Fibroblast of lung (primary cell): ENCODE results near the gene AKIRIN2.

Experiments
- EZH2 ChIP-seq: IDR thresholded peaks from 2 replicates; pipeline ENCODE4 v1.5.1; 2012; ENCODE audit warnings: low read length, control low read depth, mild to moderate bottlenecking; ENCODE audit errors: missing control alignments
- TF ChIP-seq, protein P1 (sequence below), 2 donors: IDR thresholded peaks in 1 of 2; conservative IDR thresholded peaks in 1 of 2; 1 replicate in 1 of 2; 2 replicates in 1 of 2; pipeline ENCODE4 v1.5.1; 2011 to 2012; ENCODE audit warnings: low read length in 2 of 2, control low read depth in 1 of 2, inconsistent platforms in 1 of 2, low read depth in 1 of 2, mild to moderate bottlenecking in 1 of 2

DNA sequence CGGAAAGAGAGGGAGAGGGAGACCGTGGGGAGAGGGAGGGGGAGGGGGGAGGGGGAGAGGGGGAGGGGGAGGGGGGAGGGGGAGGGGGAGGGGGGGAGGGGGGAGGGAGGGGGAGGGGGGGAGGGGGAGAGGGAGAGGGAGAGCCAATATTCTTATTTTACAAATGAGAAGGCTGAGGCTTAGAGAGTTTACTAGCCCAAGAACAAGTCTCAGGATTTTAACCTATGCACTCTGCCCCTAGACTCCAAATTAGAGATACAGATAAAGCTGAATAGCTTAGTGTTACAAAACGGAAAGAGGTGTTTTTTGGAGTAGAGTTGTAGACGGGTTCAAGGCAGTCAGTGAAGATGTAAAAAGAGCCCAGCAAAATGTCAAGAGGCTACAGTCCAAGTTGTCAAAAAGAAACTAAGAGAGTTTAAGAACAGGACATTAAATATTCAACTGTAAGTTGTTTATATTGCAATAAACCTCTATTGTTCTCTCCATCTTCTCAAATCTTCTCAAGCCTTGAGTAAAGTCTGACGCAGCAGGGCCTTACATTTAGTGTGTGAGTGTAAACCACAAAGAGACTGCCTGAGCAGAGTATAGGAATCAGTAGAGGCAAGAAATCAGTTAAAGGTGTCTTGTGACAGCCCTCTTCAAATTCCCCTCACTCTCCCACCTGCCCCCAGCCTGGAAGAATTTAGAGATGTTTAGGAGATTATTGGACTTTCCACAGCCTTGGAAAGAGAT is 34.9 kb upstream of the AKIRIN2 start:
- TF ChIP-seq, protein P1, sequence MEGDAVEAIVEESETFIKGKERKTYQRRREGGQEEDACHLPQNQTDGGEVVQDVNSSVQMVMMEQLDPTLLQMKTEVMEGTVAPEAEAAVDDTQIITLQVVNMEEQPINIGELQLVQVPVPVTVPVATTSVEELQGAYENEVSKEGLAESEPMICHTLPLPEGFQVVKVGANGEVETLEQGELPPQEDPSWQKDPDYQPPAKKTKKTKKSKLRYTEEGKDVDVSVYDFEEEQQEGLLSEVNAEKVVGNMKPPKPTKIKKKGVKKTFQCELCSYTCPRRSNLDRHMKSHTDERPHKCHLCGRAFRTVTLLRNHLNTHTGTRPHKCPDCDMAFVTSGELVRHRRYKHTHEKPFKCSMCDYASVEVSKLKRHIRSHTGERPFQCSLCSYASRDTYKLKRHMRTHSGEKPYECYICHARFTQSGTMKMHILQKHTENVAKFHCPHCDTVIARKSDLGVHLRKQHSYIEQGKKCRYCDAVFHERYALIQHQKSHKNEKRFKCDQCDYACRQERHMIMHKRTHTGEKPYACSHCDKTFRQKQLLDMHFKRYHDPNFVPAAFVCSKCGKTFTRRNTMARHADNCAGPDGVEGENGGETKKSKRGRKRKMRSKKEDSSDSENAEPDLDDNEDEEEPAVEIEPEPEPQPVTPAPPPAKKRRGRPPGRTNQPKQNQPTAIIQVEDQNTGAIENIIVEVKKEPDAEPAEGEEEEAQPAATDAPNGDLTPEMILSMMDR (conservative IDR thresholded peaks at IDR 0.05 in 1 of 2, IDR thresholded peaks at IDR 0.05 in 1 of 2; ENCODE audit: low read depth in 1 of 2, low read length in 2 of 2), result no peak
- TF ChIP-seq EZH2, result no peak
